GDM1 (cell line): Measurements from ENCODE around the gene CACNA1H.
"Not testable (repeated sequence)": the region's sequence is repeated elsewhere in the genome, so short reads cannot be mapped to it uniquely, and the experiment has no call there.

Source experiments
- DNase-seq: peaks from one replicate; lab custom pipeline; 2025; lab: John Stamatoyannopoulos, UW

CACNA1H gene

GRCh38 chr16:1213796-1214372 is 61.0 kb downstream of the CACNA1H start:
- no peak for DNase-seq

- no peak for DNase-seq
Measured at GRCh38 chr16:1214719-1215118, 61.8 kb downstream of the CACNA1H start.

GRCh38 chr16:1215574-1216295 is 62.8 kb downstream of the CACNA1H start:
- no peak for DNase-seq

- no peak for DNase-seq
Measured at GRCh38 chr16:1216296-1216619, 63.4 kb downstream of the CACNA1H start.

- DNase-seq, result no peak
Measured at GRCh38 chr16:1216681-1217400, 63.9 kb downstream of the CACNA1H start.

- DNase-seq, result no peak
Measured at GRCh38 chr16:1217526-1217925, 64.6 kb downstream of the CACNA1H start.

GRCh38 chr16:1218061-1218929 is 65.4 kb downstream of the CACNA1H start:
- DNase-seq, result no peak

- no peak for DNase-seq
Measured at GRCh38 chr16:1218930-1219611, 66.2 kb downstream of the CACNA1H start.

- DNase-seq, result no peak
Measured at GRCh38 chr16:1220098-1220728, 67.3 kb downstream of the CACNA1H start.

GRCh38 chr16:1220841-1221627 is 68.1 kb downstream of the CACNA1H start:
- no peak for DNase-seq

- DNase-seq, result no peak
Measured at GRCh38 chr16:1221628-1222552, 69.0 kb downstream of the CACNA1H start.

GRCh38 chr16:1222553-1223354 is 69.8 kb downstream of the CACNA1H start:
- no peak for DNase-seq

- no peak for DNase-seq
Measured at GRCh38 chr16:1223355-1224214, 70.7 kb downstream of the CACNA1H start.

- no peak for DNase-seq
Measured at GRCh38 chr16:1224558-1224957, 71.7 kb downstream of the CACNA1H start.

- DNase-seq, result no peak
Measured at GRCh38 chr16:1225051-1225451, 72.1 kb downstream of the CACNA1H start, which contains the start of gene TPSG1. TPSG1 (minus strand) TSS chr16:1225268; CDS start chr16:1225252, 16 bp downstream.

GRCh38 chr16:1225728-1226311 is 72.9 kb downstream of the CACNA1H start:
- DNase-seq, result not testable (repeated sequence)

- DNase-seq, result not testable (repeated sequence)
Measured at GRCh38 chr16:1226692-1227091, 73.8 kb downstream of the CACNA1H start.
